ENCODE measurements around the gene ZNF512B.
"Not testable (repeated sequence)": the region's sequence is repeated elsewhere in the genome, so short reads cannot be mapped to it uniquely, and the experiment has no call there.

The ZNF512B gene

GRCh38 chr20:63978319-63979228 lies 8.8 kb upstream of the ZNF512B start:
- no peak for DNase-seq

GRCh38 chr20:63977739-63978276 lies 8.1 kb upstream of the ZNF512B start:
- no peak for DNase-seq

GRCh38 chr20:63976980-63977738 lies 7.4 kb upstream of the ZNF512B start:
- no peak for DNase-seq

GRCh38 chr20:63976511-63976910 lies 6.8 kb upstream of the ZNF512B start:
- not testable (repeated sequence) for DNase-seq

- DNase-seq, result no peak
Measured at GRCh38 chr20:63974402-63975200, 4.9 kb upstream of the ZNF512B start.

- DNase-seq, result peak; percentile 70
Measured at GRCh38 chr20:63973636-63974401, 4.1 kb upstream of the ZNF512B start.

- DNase-seq, result no peak
Measured at GRCh38 chr20:63973160-63973479, 3.4 kb upstream of the ZNF512B start.

- no peak for DNase-seq
Measured at GRCh38 chr20:63972312-63973159, 2.8 kb upstream of the ZNF512B start.

GRCh38 chr20:63971960-63972311 lies 2.2 kb upstream of the ZNF512B start:
- not testable (repeated sequence) for DNase-seq

GRCh38 chr20:63970714-63971431 lies 1.1 kb upstream of the ZNF512B start:
- DNase-seq, result no peak

- DNase-seq, result no peak
Measured at GRCh38 chr20:63968928-63969760, 586 bp downstream of the ZNF512B start.

- no peak for DNase-seq
Measured at GRCh38 chr20:63968136-63968927, 1.4 kb downstream of the ZNF512B start.

GRCh38 chr20:63967330-63968135 lies 2.2 kb downstream of the ZNF512B start:
- DNase-seq, result no peak

GRCh38 chr20:63966944-63967322 lies 2.8 kb downstream of the ZNF512B start:
- no peak for DNase-seq

GRCh38 chr20:63966172-63966943 lies 3.4 kb downstream of the ZNF512B start:
- no peak for DNase-seq

GRCh38 chr20:63964412-63964811 lies 5.3 kb downstream of the ZNF512B start:
- DNase-seq, result no peak

GRCh38 chr20:63963784-63964301 lies 5.9 kb downstream of the ZNF512B start:
- DNase-seq, result no peak
